GM10266 (cell line): Measurements from ENCODE around the gene EDEM3.
"Not testable (repeated sequence)": the region's sequence is repeated elsewhere in the genome, so short reads cannot be mapped to it uniquely, and the experiment has no call there.

Experiments used
- DNase-seq: peaks from one replicate; pipeline ENCODE4 v3.0.0; 2012; ENCODE audit errors: extremely low spot score
- TF ChIP-seq, protein P1 (sequence below): IDR thresholded peaks from 2 replicates; pipeline ENCODE4 v1.5.1; 2012; ENCODE audit warnings: mild to moderate bottlenecking, low read depth; ENCODE audit not compliant: control insufficient read depth, insufficient read depth; ENCODE audit errors: missing control alignments

EDEM3 gene

DNA sequence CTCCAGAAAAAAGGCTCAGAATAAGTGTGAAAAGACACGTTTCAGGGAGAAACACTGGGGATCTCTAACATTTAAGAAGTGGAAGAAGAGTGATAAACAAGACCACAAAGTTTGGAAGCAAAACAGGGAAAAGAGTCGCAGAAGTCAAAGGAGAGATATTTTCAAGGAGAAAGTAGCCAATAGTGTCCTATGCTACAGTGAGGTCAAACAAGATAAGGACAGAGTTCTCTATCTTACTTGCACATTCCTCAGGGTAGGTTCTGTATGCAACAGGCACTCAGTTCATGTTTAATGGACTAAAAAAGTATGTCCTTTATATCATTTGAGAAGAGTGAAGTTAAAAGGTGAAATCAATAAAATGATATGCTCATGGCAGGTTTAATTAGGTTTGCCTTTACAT is 13.8 kb upstream of the EDEM3 start:
- TF ChIP-seq, protein P1, sequence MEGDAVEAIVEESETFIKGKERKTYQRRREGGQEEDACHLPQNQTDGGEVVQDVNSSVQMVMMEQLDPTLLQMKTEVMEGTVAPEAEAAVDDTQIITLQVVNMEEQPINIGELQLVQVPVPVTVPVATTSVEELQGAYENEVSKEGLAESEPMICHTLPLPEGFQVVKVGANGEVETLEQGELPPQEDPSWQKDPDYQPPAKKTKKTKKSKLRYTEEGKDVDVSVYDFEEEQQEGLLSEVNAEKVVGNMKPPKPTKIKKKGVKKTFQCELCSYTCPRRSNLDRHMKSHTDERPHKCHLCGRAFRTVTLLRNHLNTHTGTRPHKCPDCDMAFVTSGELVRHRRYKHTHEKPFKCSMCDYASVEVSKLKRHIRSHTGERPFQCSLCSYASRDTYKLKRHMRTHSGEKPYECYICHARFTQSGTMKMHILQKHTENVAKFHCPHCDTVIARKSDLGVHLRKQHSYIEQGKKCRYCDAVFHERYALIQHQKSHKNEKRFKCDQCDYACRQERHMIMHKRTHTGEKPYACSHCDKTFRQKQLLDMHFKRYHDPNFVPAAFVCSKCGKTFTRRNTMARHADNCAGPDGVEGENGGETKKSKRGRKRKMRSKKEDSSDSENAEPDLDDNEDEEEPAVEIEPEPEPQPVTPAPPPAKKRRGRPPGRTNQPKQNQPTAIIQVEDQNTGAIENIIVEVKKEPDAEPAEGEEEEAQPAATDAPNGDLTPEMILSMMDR = no peak
- no peak for DNase-seq

DNA sequence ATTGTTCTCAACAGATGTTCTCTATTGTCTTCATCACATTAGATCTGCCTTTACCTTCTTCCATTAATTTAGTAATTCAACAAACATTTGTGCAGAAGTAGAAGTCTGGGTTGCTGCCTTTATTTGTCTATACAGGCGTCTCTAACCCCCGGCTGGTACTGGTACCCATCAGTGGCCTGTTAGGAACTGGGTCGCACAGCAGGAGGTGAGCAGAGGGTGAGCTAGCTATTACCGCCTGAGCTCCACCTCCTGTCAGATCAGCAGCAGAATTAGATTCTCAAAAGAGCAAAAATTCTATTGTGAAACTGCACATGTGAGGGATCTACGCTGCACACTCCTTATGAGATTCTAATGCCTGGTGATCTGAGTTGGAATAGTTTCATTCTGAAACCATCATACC is 12.9 kb upstream of the EDEM3 start:
- DNase-seq = no peak
- TF ChIP-seq, protein P1 = no peak

DNA sequence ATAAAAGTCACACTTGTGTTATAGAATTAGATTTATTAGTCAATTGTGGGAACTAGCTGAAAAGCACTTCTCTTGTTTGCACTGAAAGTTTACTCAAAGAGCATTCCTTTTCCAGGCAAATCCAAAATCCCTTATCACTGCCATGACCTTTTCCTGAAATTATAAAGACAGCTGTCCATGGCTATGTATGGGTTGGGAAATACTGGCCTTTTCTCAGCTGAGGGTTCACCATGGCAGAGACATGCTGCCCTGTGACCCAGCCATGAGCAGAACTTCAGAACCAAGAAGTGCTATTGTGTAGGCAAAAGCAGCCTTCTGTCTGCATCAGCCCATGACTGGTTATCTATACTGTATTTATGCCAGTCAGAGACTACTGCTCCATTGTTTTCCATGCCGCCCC is 9.8 kb upstream of the EDEM3 start:
- TF ChIP-seq, protein P1 = no peak
- no peak for DNase-seq

DNA sequence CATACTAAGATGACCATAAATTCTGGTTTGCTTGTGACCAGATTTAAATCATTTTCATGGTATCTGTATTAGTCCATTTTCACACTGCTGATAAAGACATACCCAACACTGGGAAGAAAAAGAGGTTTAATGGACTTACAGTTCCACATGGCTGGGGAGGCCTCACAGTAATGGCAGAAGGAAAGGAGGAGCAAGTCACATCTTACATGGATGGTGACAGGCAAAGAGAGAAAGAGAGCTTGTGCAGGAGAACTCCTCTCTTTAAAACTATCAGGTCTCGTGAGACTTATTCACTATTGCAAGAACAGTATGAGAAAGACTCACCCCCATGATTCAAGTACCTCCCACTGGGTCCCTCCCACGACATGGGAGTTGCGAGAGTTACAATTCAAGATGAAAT is 8.9 kb upstream of the EDEM3 start:
- DNase-seq = not testable (repeated sequence)

DNA sequence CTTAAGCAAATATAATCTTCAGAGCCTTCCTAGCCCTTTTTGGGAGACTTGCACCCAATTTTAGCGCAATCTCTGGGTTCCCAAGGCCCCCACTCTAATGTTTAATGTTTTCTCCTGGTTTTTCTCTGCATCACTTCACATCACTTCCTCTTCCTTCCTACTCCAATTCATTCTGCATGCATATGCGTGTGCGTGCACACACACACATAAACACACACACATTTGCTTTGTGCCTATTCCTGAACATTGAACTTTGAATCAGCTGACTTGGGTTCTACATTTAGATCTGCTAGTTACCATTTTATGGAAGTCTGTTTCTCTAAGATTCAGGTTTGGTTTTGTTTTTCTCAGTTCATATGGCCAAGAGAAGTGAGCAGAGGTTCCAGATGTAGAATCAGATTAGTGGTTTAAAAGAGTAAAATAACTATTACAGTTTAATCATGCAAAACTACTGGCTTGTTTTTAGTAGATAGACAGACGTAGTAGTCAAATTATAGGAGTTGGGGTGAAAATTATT is 7.4 kb upstream of the EDEM3 start:
- no peak for DNase-seq
- TF ChIP-seq, protein P1 = no peak

DNA sequence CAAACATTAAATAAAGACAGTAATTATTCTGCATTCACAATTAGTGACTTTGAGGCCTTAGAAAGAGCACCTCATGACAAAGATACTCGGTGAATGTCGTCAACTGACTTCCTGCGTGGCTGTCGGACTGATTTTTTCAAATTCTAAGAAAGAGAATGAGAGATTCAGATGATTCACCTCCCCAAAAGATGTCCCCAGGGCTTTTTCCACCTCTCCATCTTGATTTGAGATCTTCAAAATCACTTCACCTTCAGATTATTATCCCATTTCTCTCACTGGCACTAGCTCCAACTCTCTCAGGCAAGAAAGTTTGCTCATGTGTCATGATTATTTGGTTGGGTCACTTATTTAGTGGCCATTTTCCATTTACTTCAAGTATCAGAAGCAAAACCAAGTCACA is 5.0 kb upstream of the EDEM3 start:
- no peak for DNase-seq
- TF ChIP-seq, protein P1 = no peak

DNA sequence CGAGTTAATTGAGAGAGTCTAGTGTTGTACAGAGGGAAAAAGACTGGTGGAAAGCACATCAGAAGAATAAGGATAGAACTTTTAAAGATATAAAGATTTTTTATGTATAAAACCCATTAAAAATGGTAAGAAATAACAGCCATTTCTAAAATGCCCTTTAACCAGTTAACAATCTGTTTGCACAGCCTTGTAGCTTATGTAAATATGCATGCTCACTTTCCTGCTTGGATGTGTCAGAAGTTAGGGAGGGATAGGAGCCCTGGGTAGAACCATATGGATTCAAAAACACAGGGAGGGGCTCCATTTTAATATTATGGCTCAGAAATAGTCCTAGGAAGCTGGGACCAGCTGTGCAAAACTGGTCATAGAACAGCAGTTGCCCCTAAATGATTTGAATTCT is 4.5 kb upstream of the EDEM3 start:
- DNase-seq = no peak
- TF ChIP-seq, protein P1 = no peak

DNA sequence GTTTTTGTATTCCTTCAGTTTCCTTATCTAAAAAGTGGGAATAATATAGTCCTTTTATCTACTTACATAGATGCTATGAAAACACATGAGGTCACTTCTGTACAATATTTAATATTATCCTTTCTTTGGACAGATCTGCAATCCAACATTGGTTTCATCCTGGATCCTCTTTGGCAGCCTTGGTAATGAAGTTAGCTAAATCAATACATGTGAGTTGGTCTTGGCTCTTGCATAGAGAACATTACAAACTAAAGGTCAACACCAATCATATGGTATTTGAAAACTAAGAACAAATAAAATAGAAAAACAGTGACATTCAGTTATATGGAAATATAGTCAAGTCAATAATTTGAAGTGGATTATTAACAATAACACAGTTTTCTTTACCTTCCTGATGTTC is 3.2 kb upstream of the EDEM3 start:
- DNase-seq = no peak

More for the DNA sequence above, 3.2 kb upstream of the EDEM3 start:
- TF ChIP-seq, protein P1 = no peak
